Measurements from ENCODE around the gene EARS2. TPM values are rescaled to one million over a fixed set of nuclear protein-coding genes. Genes with fewer than 3 reads are reported as not detected.
A peak's percentile ranks its signal among the peaks of the same experiment; 100 is the strongest.

Gene EARS2
- total and polyA plus RNA-seq, 9 of the 15 experiments (the other 6 are each of a cell fraction or from before 2014, with no cell fraction given) = 17.6 to 58.6 (median 36.3) TPM

GRCh38 chr16:23539984-23540816 is 16.9 kb downstream of the EARS2 start:
- Histone ChIP-seq H3K79me2 (ENCODE audit: control insufficient read depth, insufficient read depth, low read length) (no peaks in the 10 kb centered on the region), H3K27ac (ENCODE audit: extremely low read depth, low read depth, low read length) (peak overlapping the region; percentile 6; the same call in 1 of the 3 replicates), H3K9ac (ENCODE audit: insufficient read depth in 1 of 2, low read depth in 2 of 2, low read length in 2 of 2) (no peak overlapping the region), H3K36me3 (ENCODE audit: control insufficient read depth, insufficient read depth, low read length) (peaks cover 78% of the 10 kb centered on the region), H3K4me3 (no peak overlapping the region), H3K9me1 (ENCODE audit: control insufficient read depth, insufficient read depth, low read length) (peaks cover 3% of the 10 kb centered on the region), H2AFZ (ENCODE audit: low read depth, low read length) (no peak overlapping the region), H3K9me3 (replicated peaks; ENCODE audit: control insufficient read depth, insufficient read depth, low read depth, low read length) (no peaks in the 10 kb centered on the region), H3K4me1 (replicated peaks in 1 of 2; ENCODE audit: control insufficient read depth in 2 of 2, insufficient read depth in 2 of 2, low read length in 2 of 2) (peaks cover 0 to 9% of the 10 kb centered on the region in 2 experiments; a peak in 2 of 5 replicates), H4K20me1 (replicated peaks; ENCODE audit: control insufficient read depth, insufficient read depth, low read length) (no peaks in the 10 kb centered on the region), H3K4me2 (ENCODE audit: insufficient read depth, low read length) (no peak overlapping the region), H3K27me3 (ENCODE audit: control insufficient read depth in 2 of 2, insufficient read depth in 2 of 2, low read length in 2 of 2) (no peaks in the 10 kb centered on the region)
- ATAC-seq = no peak
- WGBS (ENCODE audit: insufficient coverage, low coverage, missing lambda C conversion rate) = 95% methylated on average over 11 of the region's 11 CpGs
- in situ Hi-C loops (cut with MboI) (no loop called here), intact Hi-C loops (cut with micrococcal nuclease) (no loop called here)
- BruUV-seq (replicated peaks) = no TSS peak
- ChIA-PET POLR2A (interaction anchor here (0.6 to 1.6 kb wide), 3 partner anchors 10 to 301 kb away, joined by 3 to 15 read pairs (median 4); no protein-coding TSS in a partner anchor), CTCF (ENCODE audit: low intra/inter-chr PET ratio) (no interaction called here)
- FAIRE-seq = no peak
- no peak for TF ChIP-seq KAT7 (CRISPR knock-in tag; IDR thresholded peaks at IDR 0.05; ENCODE audit: borderline replicate concordance)
- no peak for TF ChIP-seq RHOXF2B (CRISPR knock-in tag; conservative IDR thresholded peaks at IDR 0.05)
- no peak for TF ChIP-seq THRA (IDR thresholded peaks at IDR 0.05)
- TF ChIP-seq CREB3L1 (IDR thresholded peaks at IDR 0.05; ENCODE audit: borderline replicate concordance, low read depth) = no peak
- no peak for TF ChIP-seq BHLHE40 (IDR thresholded peaks at IDR 0.05; ENCODE audit: low read length)
- TF ChIP-seq ETV6 (IDR thresholded peaks at IDR 0.05; ENCODE audit: borderline replicate concordance in 1 of 2, low read depth in 2 of 2, low read length in 1 of 2) = no peak
- no peak for TF ChIP-seq ETV6 (CRISPR knock-in tag; IDR thresholded peaks at IDR 0.05; ENCODE audit: borderline replicate concordance)
- no peak for TF ChIP-seq MCM3 (IDR thresholded peaks at IDR 0.05)
- TF ChIP-seq CBFA2T2 (conservative IDR thresholded peaks at IDR 0.05) = no peak
- TF ChIP-seq RBM22 (IDR thresholded peaks at IDR 0.05; ENCODE audit: low read depth, low read length, poor library complexity, severe bottlenecking) = no peak
- DNase-seq (ENCODE audit: extremely low read depth in 1 of 4, low spot score in 3 of 4) = no peak
